Dedifferentiated amniotic fluid mesenchymal stem cell (primary cell): ENCODE measurements around the gene C16orf78.

ENCODE experiments used
- DNase-seq: peaks from one replicate; pipeline ENCODE4 v3.0.0-alpha.2; 2016; ENCODE audit errors: extremely low spot score

Gene C16orf78

GRCh38 chr16:49382916-49383315, 9.3 kb downstream of the C16orf78 start:
- DNase-seq: no peak

- no peak for DNase-seq
These were observed 21.4 kb downstream of the C16orf78 start for GRCh38 chr16:49395021-49395420.

- DNase-seq: no peak
These were observed 22.7 kb downstream of the C16orf78 start for GRCh38 chr16:49396206-49396720.

GRCh38 chr16:49398761-49399160, 25.2 kb downstream of the C16orf78 start:
- no peak for DNase-seq

- DNase-seq: no peak
These were observed 26.2 kb downstream of the C16orf78 start for GRCh38 chr16:49399594-49400364.

GRCh38 chr16:49400611-49401010, 27.0 kb downstream of the C16orf78 start:
- DNase-seq: no peak

- no peak for DNase-seq
These were observed 31.5 kb downstream of the C16orf78 start for GRCh38 chr16:49405123-49405522.

- DNase-seq: no peak
These were observed 31.9 kb downstream of the C16orf78 start for GRCh38 chr16:49405530-49405929.

- peak; percentile 74 for DNase-seq
These were observed 34.4 kb downstream of the C16orf78 start for GRCh38 chr16:49407873-49408550.

GRCh38 chr16:49409121-49409520, 35.5 kb downstream of the C16orf78 start:
- DNase-seq: no peak

- no peak for DNase-seq
These were observed 36.6 kb downstream of the C16orf78 start for GRCh38 chr16:49410226-49410625.

GRCh38 chr16:49411121-49411970, 37.7 kb downstream of the C16orf78 start:
- DNase-seq: no peak

- DNase-seq: no peak
These were observed 41.1 kb downstream of the C16orf78 start for GRCh38 chr16:49414671-49415070.

- DNase-seq: no peak
These were observed 41.5 kb downstream of the C16orf78 start for GRCh38 chr16:49415083-49415482.

- no peak for DNase-seq
These were observed 42.5 kb downstream of the C16orf78 start for GRCh38 chr16:49416001-49416675.

GRCh38 chr16:49417354-49417753, 43.8 kb downstream of the C16orf78 start:
- no peak for DNase-seq

- no peak for DNase-seq
These were observed 45.4 kb downstream of the C16orf78 start for GRCh38 chr16:49419006-49419405.

GRCh38 chr16:49419862-49420261, 46.3 kb downstream of the C16orf78 start:
- DNase-seq: no peak

GRCh38 chr16:49422896-49423295, 49.3 kb downstream of the C16orf78 start:
- DNase-seq: no peak

GRCh38 chr16:49424961-49425360, 51.4 kb downstream of the C16orf78 start:
- DNase-seq: no peak

GRCh38 chr16:49427771-49428170, 54.2 kb downstream of the C16orf78 start:
- no peak for DNase-seq

GRCh38 chr16:49428808-49429207, 55.2 kb downstream of the C16orf78 start:
- DNase-seq: no peak
